ENCODE results near the gene MMRN2. TPM values are rescaled to one million over a fixed set of nuclear protein-coding genes. Genes with fewer than 3 reads are reported as not detected.
"Not testable (repeated sequence)": the region's sequence is repeated elsewhere in the genome, so short reads cannot be mapped to it uniquely, and the experiment has no call there.

The MMRN2 gene, protein sequence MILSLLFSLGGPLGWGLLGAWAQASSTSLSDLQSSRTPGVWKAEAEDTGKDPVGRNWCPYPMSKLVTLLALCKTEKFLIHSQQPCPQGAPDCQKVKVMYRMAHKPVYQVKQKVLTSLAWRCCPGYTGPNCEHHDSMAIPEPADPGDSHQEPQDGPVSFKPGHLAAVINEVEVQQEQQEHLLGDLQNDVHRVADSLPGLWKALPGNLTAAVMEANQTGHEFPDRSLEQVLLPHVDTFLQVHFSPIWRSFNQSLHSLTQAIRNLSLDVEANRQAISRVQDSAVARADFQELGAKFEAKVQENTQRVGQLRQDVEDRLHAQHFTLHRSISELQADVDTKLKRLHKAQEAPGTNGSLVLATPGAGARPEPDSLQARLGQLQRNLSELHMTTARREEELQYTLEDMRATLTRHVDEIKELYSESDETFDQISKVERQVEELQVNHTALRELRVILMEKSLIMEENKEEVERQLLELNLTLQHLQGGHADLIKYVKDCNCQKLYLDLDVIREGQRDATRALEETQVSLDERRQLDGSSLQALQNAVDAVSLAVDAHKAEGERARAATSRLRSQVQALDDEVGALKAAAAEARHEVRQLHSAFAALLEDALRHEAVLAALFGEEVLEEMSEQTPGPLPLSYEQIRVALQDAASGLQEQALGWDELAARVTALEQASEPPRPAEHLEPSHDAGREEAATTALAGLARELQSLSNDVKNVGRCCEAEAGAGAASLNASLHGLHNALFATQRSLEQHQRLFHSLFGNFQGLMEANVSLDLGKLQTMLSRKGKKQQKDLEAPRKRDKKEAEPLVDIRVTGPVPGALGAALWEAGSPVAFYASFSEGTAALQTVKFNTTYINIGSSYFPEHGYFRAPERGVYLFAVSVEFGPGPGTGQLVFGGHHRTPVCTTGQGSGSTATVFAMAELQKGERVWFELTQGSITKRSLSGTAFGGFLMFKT
- 0.51 TPM for polyA plus RNA-seq (2013, experiment 1 of 2; ENCODE audit: insufficient read length)
- 0.22 TPM for polyA plus RNA-seq (2013, experiment 2 of 2; ENCODE audit: insufficient read length)

DNA sequence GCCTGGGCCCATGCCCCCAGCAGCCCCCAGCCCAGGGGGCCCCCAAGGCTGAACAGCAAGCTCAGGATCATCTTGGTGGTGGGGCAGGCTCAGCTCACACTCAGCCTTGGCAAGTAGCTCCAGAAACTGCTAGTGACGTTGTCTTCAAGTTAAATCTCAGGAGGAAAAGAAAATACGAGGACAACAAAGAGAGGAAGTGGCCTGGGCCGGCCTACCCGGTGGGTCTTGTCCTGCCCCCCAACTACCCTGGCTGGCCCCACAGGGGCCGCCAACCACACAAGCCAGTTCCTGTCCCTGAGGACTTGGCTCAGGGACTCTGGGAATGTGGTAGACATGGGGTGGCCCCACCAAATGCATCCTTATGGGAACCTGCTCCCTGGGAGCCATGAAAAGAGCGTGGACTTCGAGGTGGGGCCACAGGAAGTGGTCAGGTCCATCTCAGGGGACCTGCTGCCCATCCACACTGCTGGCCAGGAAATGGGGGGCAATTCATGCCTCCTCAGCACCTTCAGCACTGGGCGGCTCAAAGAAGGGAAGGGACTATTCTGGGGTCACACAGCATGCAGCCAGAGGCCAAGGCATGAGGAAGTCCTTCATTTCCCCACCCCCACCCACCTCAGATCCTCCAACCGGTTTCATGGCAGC, at the start of gene MMRN2:
TSS of gene MMRN2 (minus strand) at position 145 of the 645 bp plus-strand sequence. CDS start at position 71, 74 bp downstream.
- no peak for DNase-seq

DNA sequence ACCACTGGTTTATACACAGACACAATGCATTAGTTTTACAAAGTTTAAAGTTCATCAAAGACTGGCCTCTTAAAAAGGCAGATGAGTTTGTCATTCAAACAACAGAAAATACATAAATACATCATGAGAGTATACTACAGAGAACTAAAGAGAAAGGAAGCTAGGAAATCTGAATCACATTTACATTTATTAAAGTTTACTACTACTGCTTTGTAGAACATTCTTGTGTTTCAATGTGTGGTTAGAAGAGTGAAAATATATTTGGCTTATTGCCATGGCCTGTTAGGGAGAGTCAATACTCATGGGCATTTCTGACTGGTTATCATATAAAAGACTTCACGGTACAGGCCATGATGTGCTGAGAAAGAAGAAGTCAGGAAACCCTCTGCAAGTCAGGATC, 49.7 kb upstream of the MMRN2 start:
- DNase-seq = peak; percentile 46

DNA sequence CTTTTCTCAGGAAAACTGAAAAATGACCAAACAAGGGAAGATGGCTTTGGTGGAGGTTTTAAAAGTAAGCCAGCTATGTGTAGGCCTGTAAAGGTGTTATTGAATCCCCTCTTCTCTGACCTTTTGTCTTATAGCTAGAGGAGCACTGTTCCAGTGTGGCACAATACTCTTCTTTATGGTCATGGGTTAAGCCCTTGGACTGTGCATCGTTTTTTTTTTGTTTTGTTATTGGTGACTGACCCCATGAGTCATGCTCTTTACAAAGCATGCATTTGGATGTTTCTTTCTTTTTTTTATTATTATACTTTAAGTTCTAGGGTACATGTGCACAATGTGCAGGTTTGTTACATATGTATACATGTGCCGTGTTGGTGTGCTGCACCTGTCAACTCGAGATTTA, 43.1 kb upstream of the MMRN2 start:
- DNase-seq = no peak

DNA sequence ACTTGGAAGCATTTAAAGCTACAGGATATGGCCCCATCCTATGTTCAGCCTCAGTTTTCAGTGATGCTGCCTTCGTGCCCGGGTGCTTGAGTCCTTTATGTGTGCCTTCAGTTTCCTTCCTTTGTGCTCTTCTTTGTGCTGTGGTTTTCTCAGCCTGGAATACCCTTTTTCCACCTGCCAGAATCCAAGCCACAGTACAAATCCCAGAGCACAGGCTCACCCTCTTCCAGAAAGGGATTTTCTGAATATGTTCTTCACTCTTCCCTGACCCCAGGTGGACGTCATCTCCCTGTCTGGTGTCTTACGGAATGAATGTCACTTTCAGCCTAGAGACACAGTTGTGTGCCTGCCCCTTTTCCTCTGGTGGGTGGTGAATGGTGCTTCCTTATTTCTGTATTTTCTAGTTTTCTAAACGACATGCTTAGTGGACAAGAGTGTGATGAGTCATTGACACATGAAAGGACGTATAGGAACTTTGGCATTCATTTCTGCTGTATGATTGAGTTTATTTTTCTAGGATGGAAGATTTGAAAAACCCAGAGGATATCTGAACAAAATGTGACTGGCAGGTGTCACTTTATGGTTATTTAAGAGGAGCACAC, 42.5 kb upstream of the MMRN2 start:
- DNase-seq = not testable (repeated sequence)

DNA sequence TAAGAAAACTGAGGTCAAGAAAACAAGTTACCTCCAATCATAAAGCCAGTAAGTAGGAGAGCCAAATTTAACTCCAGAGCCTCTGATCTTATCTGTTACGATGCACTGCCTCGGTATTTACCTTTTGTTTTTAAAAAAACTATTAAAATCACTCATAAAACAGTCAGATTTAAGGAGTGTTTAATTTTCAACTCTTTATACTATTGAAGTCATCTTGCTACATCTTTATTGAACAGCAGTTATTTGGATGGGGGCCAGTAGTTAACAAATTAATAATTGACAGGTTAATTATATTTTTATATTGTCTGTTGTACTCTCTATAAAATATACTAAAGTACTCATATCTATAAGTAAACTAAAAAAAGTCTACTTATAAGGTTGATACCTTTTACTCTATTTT, 35.5 kb upstream of the MMRN2 start:
- DNase-seq = no peak

DNA sequence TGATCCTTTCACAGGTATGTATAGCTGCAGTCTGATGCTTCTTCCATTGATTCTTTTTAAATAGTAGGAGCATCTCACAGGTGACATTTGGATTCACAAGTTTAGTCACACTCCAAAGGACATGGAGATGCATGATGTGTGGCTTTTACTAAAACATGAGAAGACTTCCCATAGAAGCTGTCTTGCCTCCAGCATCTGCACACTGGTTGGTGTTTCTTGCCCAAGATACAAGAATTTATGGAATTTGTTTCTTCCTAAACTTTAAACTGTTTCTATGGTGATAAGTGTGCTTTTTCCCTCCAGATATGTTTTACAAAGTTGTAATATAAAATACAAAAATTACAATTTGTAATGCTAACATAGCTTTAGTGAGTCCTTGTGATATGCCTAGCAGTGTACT, 35.0 kb upstream of the MMRN2 start:
- DNase-seq = peak; percentile 30

DNA sequence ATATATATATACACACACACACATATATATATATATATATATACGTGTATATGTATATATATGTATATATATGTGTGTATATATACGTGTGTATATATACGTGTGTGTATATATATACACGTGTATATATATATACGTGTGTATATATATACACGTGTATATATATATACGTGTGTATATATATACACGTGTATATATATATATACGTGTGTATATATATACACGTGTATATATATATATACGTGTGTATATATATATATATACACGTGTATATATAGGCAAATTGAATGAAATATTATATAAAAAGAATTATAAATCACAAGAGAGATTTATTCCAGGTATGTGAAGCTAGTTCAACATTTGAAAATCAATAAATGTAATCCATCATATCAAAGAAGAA, 33.9 kb upstream of the MMRN2 start:
- DNase-seq = not testable (repeated sequence)

DNA sequence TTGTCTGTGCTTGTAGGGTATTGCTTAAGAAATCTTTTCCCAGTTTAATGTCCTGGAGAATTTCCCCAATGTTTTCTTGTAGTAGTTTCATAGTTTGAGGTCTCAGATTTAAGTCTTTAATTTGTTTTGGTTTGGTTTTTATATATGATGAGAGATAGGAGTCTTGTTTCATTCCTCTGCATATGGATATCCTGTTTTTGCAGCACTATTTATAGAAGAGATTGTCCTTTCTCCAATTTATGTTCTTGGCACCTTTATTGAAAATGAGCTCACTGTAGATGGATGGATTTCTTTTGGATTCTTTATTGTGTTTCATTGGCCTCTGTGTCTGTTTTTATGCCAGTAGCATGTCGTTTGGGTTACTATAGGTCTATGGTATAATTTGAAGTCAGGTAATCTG, 31.1 kb upstream of the MMRN2 start:
- no peak for DNase-seq

DNA sequence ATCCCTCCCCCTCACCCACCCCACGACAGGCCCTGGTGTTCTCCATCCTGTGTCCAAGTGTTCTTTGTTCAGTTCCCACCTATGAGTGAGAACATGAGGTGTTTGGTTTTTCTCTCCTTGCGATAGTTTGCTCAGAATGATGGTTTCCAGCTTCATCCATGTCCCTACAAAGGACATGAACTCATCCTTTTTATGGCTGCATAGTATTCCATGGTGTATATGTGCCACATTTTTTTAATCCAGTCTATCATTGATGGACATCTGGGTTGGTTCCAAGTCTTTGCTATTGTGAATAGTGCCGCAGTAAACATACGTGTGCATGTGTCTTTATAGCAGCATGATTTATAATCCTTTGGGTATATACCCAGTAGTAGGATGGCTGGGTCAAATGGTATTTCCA, 27.1 kb upstream of the MMRN2 start:
- DNase-seq = not testable (repeated sequence)

DNA sequence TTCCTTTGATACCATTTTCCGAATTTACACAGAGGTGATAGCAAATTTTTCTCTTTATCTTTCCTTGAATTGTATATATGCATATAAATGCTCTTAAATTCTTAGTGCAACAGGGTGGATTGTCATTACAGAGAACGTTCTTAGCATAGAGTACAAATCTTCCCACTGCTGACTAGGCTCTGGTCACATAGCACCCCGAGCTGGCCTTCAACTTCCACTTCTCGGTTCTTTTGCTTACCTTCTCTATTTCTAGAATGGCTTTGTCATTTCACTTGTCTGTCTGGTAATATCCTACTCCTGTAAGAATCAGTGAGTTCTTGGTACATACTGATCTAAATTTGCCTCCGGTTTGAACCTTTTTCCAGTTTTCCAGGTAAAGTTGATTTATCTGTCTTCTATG, 24.3 kb upstream of the MMRN2 start:
- no peak for DNase-seq

DNA sequence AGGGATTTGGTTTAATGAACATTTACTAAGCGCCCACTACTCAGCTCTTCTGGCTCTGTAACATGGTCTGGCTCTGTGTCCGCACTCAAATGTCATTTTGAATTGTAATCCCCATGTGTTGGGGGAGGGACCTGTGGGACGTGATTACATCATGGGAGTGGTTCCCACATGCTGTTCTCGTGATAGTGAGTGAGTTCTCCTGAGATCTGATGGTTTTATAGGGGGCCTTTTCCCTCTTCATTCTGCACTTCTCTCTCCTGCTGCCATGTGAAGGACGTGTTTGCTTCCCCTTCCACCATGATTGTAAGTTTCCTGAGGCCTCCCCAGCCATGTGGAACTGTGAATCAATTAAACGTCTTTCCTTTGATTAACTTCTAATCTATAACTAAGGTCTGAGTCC, 23.6 kb upstream of the MMRN2 start:
- not testable (repeated sequence) for DNase-seq

DNA sequence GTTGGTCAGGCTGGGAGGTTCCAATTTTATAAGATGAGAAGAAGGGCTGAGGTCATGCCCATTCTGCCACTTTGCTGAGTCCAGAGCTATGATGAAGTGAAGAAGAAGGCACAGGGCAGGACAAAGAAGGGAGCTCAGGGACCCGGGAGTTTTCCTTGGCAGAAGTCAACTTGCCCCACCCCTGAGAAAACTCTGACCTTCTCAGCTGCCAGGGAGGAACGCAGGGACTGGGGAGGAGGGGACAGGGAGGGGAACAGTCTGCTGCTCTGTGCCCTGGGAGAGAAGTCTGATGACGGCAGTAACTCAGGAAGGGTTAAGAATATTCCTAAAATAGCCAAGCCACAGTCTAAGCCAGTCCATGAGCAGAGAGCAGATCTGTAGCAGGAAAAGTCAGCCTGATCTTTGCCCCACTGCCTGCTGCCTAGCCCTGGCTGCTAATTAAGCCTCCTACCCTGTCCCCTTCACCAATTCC, 22.6 kb upstream of the MMRN2 start:
- peak; percentile 82 for DNase-seq

DNA sequence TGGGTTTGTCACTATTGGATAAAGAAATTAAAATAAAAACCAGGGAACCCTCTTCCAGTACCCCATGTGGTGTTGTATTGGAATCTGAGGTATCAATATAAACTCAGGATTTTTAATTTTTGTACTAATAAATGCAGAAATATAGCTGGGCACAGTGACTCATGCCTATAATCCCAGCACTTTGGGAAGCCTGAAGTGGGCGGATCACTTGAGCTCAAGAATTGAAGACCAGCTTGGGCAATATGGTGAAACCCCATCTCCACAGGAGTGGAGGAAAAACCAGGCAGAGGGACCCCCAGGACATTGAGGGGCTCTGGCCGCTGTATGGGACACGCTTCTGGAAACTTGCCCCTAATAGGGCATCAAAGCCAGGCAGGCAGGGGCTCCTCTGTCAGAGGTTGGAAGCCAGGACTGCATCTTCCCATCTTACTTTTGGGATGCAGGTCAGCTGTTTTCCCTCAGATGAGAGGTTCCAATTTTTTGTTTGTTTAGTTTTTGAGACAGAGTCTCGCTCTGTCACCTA, 21.9 kb upstream of the MMRN2 start:
- DNase-seq = no peak

DNA sequence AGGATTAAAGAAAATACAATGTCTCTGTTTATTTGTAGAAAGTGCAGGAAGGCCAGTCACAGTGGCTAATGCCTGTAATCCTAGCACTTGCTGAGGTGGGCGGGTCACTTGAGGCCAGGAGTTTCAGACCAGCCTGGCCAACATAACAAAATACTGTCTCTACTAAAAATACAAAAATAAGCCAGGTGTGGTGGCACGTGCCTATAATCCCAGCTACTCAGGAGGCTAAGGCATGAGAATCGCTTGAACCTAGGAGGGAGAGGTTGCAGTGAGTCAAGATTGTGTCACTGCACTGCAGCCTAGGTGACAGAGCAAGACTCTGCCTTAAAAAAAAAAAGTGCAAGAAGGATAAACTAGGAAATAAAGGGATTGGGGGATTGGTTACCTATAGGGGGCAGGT, 21.0 kb upstream of the MMRN2 start:
- DNase-seq = not testable (repeated sequence)

DNA sequence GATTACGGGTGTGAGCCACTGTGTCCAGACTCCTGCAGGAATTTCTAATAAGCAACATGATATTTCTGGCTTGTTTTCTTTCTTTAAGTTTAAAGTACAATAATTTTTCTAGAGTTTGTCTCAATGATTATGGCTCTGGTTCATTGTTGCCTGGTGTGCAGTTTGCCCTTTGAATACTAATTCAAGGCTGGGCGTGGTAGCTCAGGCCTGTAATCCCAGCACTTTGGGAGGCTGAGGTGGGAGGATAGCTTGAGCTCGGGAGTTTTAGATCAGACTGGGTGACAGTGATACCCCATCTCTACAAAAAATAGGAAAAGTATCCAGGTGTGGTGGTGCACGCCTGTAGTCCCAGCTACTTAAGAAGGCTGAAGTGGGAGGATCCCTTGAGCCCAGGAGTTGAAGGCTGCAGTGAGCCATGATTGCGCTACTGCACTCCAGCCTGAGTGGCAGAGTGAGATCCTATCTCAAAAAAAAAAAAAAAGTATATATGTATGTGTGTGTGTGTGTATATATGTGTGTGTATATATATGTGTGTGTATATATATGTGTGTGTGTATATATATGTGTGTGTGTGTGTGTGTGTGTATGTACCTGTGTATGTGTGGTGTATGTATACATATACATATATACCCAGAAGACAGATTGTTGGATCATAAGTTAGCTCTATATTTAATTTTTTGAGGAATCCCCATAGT, 19.1 kb upstream of the MMRN2 start:
- no peak for DNase-seq

DNA sequence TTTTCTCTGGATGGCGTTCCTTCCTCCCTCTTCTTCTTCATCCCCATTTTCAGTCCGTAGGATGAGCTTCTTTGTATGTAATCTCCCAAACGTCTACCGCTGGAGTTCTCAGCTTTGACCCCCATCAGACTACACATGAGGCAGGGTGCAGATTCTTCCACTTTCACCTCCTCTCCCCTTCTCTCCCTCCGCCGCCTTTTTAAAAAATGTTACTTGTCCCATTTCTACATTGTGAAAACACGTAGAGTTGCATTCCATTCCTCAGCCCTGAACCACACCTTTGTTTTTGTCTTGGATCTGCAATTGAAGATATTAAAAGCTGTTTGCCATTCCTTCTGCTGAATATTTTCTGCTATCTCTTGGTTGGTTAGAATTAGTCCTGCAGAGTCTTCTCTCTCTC, 17.1 kb upstream of the MMRN2 start:
- no peak for DNase-seq

DNA sequence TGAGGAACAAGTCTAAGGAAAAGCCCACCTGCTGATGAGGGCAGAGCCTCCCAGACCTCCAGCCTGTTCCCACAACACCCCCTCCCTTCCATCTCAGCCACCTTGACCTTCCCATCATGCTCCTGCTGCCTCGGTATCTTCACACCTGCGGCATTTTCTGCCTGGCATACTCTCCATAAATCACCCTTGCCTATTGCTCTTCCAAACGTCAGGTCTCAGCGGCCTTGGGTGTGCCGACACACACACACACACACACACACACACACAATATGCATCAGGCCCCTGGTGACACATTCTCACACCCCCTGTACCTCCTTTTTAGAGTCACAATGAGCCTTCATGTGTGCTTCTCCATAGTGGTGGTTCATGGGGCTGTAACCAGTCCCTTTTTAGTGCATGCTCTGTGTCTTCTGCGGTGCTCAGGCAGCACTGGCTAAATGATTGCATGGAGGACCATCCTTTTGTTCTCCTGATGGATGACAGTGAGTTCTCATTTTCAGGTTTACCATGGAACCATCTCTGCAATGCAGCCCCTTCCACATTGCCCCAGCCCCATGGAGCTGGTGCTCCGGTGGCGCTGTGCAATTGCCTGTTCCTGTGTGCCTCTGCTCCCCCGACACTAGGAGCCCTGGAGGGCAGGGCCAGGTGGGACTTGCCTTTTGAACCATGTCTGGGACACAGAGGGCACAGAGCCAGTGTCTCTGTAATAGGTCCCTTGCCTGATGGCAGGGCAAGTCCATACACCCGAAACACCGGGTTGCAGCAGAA, 15.4 kb upstream of the MMRN2 start:
- no peak for DNase-seq

DNA sequence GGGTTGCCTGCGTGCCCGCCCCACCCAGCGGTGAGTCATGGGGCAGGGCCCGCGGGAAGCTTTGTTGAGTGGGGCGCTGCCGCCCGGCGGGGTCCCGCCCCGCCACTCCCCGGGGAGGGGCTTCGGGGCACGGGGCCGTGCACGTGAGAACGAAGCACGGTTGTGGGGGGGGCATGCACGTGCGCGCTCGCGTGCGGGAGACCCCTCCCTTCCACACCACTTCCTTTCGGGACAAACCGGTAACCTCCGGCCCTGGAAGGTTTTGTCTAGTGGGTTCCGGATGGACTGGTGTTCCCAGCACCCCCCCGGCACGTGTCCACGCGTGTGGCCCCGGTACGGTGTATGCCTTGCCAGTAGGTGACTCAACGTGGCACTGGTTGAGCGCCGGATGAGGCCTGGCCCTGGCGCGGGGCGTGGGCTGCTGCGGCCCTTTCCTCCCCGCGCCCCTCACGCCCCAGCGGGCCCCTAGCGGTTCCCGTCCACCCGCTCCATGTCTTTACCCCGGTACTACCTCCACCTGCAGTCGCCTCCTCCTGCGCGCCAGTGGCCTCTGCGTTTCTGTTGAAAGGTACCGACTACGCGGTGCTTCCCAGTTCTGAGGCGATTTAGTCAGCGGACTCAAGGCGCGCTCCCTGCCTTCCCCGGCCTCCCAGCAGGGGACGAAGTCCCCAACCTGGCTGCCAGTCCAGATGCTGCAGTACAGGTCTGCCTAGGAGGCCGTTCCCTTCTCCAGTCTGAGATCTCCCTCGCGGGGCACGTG, 14.0 kb upstream of the MMRN2 start:
- peak; percentile 89 for DNase-seq

DNA sequence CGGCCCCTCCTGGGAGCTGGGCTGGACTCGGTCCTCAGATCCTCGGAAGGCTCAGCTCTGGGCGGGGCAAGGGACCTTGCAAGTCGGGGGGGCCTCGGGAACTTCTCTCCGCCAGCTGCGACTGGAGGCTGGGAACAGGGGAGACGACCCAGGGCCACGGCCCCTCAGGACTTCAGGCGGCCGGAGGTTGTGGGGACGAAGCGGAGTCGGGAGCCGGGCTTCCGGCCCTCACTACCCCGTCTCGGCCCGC, 13.5 kb upstream of the MMRN2 start:
- no peak for DNase-seq
